GM13977 (cell line): Measurements from ENCODE around the gene TRIM56.
"Not testable (repeated sequence)": the region's sequence is repeated elsewhere in the genome, so short reads cannot be mapped to it uniquely, and the experiment has no call there.

Experiments
- DNase-seq: peaks from one replicate; pipeline ENCODE4 v3.0.0; 2012; ENCODE audit warnings: low spot score
- CTCF ChIP-seq: IDR thresholded peaks from 2 replicates; pipeline ENCODE4 v1.5.1; 2012; ENCODE audit warnings: mild to moderate bottlenecking, control low read depth; ENCODE audit not compliant: insufficient read depth; ENCODE audit errors: extremely low read depth, missing control alignments
- in situ Hi-C: fragments of 300-500 bp; cut with MboI; formaldehyde crosslinking; loops from one replicate; pipeline ENCODE4 v1.12.0; 2022; ENCODE audit warnings: low sequenced_read_pairs, low pct_unique_long_range_greater_than_20kb, mixed read lengths, inconsistent platforms; ENCODE audit not compliant: unreplicated experiment

Gene TRIM56

GRCh38 chr7:101081432-101081831 lies 3.8 kb upstream of the TRIM56 start:
- no peak for TF ChIP-seq CTCF
- in situ Hi-C loops, result loop anchor here (10.0 kb wide), 1 partner anchor 187 kb away; the partner anchor contains the start of gene ACHE
- no peak for DNase-seq

- no peak for DNase-seq
- TF ChIP-seq CTCF, result no peak
- in situ Hi-C loops, result loop anchor here (10.0 kb wide), 1 partner anchor 190 kb away; the partner anchor contains the start of gene ACHE
These were observed 468 bp upstream of the TRIM56 start for GRCh38 chr7:101084865-101085161.

- TF ChIP-seq CTCF, result no peak
- in situ Hi-C loops, result loop anchor here (10.0 kb wide), 1 partner anchor 193 kb away; the partner anchor contains the start of gene ACHE
- DNase-seq, result no peak
These were observed 2.2 kb downstream of the TRIM56 start for GRCh38 chr7:101087334-101088068.

GRCh38 chr7:101088069-101088425 lies 2.8 kb downstream of the TRIM56 start:
- no peak for TF ChIP-seq CTCF
- in situ Hi-C loops, result loop anchor here (10.0 kb wide), 1 partner anchor 193 kb away; the partner anchor contains the start of gene ACHE
- DNase-seq, result no peak

GRCh38 chr7:101088858-101089529 lies 3.7 kb downstream of the TRIM56 start:
- TF ChIP-seq CTCF, result no peak
- DNase-seq, result no peak
- in situ Hi-C loops, result loop anchor here (10.0 kb wide), 1 partner anchor 194 kb away; the partner anchor contains the start of gene ACHE

- TF ChIP-seq CTCF, result no peak
- in situ Hi-C loops, result loop anchor here (10.0 kb wide), 1 partner anchor 195 kb away; the partner anchor contains the start of gene ACHE
- DNase-seq, result no peak
These were observed 4.6 kb downstream of the TRIM56 start for GRCh38 chr7:101089876-101090275.

- DNase-seq, in situ Hi-C loops: not testable (repeated sequence)
These were observed 7.1 kb downstream of the TRIM56 start for GRCh38 chr7:101092266-101092905.
